ENCODE results near the gene PITX1. TPM values are rescaled to one million over a fixed set of nuclear protein-coding genes. Genes with fewer than 3 reads are reported as not detected.

The PITX1 gene
- total RNA-seq, 1 donor from 2014 or later: not detected

DNA sequence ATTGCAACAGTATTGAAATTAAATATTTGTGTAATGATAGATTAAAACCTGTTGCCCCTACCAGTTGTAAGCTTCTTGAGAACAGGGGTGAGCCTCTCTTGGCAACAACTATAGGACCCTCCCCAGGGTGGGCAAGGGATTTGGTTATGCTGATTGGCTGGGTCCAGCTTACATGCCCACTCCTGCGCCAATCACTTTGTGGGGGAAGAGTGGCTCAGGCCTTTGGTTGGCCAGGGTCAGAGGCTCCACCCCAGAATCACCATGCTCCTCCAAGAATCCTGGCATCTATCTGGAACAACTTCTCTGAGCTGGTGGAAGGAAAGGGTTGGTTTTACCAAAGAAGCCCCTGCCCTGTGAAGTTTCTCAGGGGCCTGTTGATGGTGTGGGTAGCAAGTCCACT is 8.6 kb upstream of the PITX1 start:
- no peak for DNase-seq (ENCODE audit: extremely low read depth, low read depth, low spot score)

DNA sequence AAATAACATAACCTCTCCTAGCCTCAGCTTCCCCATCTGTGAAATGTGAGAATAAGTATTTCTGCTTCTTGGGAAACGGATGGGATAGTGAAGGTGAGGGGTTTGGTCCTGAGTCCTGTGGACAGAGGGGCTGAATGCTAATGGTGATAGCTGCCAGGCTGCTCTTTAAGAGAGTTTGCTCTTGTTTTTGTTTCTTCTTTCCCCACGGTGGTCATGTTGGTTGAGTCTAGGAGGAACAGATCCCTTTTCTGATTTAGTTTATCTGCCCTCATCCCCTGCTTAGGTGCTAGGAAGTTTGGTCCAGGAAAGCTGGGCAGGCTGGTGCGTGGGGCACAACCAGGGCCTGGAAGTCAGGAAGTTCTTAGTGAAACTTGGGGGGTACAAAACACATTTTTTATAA is 7.7 kb upstream of the PITX1 start:
- DNase-seq (ENCODE audit: extremely low read depth, low read depth, low spot score): no peak

DNA sequence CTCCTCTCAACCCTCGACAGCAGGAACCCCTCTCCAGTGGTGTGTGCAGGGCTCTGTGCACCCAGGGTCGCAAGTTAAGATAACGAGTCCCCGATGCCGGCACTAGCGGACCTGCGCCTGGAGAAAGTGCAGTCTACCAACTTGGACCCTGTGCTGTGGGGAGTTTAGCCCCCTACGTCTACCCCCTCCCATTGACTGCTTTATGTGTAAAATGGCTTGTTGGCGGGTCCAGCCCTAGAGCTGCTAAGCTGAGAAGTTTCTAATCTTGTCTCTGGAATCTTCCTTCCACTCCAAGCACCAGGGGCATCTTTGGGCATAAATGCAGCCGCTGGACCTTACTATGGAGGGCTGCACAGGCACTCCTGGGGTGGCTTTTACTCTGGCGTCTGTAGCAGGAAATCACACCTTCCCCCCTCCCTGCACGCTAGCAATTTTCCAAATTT is 7.1 kb upstream of the PITX1 start:
- DNase-seq (ENCODE audit: extremely low read depth, low read depth, low spot score): no peak

DNA sequence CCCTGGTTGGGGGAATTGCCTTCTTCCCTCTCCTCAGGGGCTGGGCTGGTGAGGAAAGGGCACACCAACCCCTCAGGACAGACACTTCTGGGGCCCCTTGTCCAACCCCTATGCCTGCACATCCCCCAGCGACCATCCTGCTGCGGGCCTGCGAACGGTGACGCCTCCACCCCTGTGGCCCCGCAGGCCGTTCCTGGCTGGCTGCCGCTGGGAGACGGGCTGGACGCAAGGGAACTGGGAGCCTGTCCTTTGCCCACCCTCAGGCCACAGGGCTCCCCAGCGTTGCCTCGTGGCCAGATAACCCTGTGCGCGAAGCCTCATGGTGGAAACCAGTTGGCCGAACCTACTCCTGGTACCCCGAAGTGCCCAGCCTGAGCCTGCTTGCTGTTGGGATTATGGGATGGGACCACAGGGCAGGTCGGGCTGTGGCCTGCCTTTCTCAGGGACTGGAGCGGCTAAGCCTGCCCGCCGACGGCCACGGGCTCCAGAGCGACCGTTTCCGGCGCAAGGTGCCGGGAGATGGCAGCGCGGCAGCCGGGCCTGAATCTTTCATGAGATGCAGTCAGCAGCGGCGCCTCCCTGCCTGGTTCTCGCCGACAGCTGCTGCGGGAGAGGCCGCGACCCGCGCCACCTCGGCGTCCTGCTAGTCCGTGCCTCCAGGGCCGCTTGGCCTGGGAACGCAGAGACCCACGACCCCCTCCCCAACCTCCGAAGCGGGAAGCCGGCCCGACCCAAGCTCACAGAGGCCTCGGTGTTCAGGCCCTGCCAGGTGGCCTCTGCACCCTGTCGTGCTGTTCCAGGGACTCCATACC is 6.5 kb upstream of the PITX1 start:
- no peak for DNase-seq (ENCODE audit: extremely low read depth, low read depth, low spot score)

DNA sequence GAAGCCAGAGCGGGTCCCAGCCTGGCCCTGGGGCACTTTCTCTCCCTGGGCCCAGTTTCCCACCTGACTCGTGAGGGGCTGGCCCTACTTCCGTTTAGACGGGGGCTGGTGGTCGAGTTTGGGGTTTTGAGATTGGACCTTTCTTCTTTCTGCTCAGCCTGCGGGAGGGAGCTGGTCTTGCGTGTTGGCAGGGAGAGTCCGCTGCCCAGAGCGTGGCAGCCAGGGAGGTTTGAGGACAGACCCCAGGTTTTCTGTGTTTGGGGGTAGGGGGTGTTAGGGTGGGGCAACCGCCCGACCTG is 6.0 kb upstream of the PITX1 start:
- DNase-seq (ENCODE audit: extremely low read depth, low read depth, low spot score): no peak

DNA sequence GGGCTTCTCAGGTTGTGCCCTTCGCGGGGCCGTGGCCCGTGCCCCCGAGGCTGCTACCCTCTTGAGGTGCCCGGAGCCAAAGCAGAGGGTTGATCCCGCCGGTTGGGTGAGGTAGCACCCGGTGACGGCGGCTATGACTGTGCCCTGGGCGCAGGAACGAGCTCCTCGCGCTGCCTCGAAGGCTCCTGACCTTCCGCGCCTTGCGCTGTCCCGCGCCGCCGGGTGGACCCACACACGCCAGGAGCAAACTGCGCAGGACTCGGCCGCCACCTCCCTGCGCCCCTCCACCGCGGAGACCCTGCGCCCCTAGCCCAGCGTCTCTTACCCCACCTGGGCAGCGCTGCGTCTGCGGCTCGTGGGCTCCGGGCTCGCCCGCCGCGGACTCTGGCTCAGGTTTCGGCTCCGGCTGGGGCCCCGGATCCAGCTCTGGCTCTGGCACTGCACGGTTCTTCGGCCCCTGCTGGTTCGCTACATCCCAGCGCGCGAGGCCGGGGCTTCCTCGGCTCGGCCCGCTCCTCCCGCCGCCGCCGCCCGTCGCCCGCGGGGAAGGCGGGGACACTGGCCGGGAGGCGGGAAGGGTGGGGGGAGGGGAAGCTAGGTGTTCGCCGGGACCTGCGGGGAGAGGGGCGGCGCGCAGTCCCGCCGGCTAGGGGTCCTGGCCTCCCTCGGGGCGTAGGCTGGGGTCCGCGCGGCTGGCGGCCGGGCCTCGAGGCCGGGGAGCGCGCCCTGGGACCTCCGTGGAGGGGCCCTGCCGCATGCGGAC is 5.4 kb upstream of the PITX1 start:
- DNase-seq (ENCODE audit: extremely low read depth, low read depth, low spot score): no peak

DNA sequence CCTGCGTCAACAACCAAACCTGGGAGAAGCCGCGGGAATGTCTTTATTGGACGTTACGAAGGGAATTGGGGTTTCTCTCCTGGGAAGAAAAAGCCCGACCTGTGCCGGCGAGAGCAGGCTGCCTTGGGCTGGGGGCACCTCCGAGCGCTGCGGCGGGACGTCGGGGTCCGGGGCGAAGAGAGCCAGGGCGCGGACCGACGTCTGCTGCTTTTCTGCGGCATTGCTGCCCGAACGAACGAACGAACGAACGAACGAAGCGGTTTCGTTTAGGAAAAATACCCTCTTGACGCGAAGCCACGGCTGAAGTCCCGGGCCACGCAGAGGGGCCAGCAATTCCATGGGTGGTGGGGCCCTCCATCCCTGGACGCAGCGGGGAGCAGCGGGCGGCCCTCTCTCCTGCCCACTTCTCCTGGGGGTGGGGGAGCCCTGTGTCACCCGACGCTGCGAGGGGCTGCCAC is 4.8 kb upstream of the PITX1 start:
- no peak for DNase-seq (ENCODE audit: extremely low read depth, low read depth, low spot score)

DNA sequence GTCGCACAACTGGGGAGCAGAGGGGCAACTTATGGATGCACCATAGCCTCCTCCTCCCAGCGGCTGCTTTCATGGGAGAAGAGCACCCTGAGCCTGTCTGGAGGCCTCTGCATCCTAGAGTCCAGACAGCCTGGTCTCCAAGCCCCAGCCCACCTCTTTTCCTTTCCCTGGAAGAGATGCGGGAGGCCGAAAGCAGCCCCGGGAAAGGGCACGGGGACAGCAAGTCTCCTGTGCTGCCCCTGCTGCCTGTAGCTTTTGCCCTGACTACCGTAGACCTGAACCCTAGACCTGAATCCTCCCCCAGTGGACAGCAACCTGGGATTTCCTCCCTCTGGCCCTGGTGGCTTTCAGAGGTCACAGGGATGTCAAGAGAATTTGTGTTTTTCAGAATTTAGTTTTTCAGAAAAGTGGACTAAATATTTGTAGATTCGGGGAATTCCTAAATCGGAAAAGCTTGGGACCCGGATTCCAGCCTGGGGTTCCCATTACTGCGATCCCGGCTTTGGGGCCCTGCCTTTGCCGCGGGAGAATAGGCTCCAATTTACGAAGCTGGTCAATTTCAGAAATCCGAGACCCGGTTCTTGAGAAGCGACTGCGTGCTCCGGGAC is 4.3 kb upstream of the PITX1 start:
- no peak for DNase-seq (ENCODE audit: extremely low read depth, low read depth, low spot score)

DNA sequence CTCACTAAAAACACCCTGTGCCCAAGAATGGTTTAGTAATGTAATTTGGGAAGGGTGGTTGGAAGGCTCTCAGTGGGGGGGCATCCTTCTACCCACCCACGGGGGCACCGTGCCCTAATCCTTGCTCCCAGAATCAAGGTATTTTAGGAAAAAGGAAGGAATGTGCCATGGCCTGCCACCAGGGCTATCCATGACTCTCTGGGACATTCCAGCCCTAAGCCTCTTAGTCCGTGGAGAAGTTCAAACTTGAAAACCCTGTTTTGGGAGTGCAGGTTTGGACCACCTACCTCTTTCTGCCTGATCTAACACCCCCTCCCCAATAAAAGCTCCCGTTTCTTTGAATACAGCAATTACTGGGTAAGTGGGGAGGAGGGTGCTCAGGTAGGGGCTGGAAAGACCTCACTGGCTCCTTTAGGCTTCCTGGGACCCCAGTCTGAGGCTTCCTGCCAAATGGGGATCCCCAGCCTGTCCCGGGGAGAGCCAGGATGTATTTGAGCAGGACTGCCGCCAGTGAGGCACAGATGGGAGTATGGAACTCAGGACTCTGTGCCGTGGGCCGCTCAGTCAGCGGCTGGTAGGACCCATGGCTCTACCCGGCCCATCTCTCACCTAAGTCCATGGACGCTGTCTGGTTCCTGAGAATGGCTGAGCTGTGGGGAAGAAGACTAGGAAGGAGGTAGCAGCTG is 3.6 kb upstream of the PITX1 start:
- no peak for DNase-seq (ENCODE audit: extremely low read depth, low read depth, low spot score)

DNA sequence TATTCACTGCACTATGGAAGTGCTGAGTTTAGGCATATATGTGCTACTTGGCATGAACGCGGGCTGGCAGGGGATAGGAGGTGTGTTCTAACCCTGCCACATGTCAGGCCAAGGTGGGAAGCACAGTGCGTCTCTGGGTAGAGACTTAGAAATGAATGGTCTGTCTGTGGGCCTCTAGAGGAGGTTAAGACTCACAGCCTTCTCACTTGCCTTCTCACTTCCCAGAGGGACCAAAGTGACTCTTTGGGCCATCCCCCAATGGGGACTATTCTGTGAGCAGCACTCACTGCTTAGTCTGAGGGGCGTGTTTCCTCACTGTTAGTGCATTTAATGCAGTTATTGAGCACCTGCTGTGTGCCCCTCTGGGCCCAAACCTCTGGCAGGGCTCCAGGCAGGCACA is 2.4 kb upstream of the PITX1 start:
- DNase-seq (ENCODE audit: extremely low read depth, low read depth, low spot score): no peak

DNA sequence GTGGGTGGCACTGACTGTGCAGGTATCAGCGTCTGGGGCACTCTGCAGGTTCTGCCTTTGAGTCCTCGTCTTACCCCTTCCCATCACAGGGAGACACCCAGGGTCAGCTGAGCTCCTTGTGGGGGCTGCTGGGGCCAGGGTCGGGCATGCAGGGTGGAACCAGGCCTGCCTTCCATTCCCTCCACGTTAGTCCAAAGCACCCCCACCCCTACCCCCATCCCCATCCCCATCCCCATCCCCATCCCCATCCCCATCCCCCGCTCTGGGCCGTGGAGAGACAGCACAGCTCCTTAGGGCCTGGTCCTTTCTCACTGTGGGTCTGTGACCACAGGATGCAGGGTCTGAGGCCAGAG is 1.6 kb upstream of the PITX1 start:
- DNase-seq (ENCODE audit: extremely low read depth, low read depth, low spot score): no peak

DNA sequence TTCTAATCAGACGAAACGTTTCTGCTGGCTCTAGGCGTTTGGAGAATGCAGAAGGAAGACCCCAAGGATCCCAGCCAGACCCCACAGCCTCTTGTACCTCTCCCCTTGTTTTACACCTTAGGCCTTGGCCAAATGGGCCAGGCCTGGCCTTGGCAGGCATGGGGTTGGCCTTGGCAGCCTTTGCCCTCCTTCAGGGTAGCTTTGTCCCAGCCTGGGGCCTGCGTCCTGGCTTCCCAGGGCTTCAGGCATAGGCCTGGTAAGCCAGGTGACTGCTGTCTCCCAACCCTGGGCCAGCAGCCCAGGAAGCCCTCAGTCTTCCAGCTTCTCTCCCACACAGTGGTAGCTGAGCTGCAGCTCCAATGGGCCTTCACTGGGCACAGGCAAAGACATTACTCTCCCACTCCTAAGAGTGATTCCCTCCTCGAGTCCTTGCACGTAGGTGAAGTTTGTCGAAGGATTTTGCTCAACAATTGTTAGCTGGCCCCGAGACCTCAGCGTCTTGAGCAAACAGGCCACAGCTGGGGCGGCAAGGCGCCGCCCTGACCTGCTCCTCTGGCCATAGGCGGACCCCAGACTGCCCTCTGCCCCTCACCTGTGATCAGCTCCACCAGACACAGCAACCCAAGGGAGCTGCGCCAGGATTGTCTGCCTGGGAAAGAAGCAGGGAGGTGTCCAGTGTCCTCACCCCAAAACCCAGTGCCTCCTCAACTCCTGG is 1.1 kb upstream of the PITX1 start:
- no peak for DNase-seq (ENCODE audit: extremely low read depth, low read depth, low spot score)

DNA sequence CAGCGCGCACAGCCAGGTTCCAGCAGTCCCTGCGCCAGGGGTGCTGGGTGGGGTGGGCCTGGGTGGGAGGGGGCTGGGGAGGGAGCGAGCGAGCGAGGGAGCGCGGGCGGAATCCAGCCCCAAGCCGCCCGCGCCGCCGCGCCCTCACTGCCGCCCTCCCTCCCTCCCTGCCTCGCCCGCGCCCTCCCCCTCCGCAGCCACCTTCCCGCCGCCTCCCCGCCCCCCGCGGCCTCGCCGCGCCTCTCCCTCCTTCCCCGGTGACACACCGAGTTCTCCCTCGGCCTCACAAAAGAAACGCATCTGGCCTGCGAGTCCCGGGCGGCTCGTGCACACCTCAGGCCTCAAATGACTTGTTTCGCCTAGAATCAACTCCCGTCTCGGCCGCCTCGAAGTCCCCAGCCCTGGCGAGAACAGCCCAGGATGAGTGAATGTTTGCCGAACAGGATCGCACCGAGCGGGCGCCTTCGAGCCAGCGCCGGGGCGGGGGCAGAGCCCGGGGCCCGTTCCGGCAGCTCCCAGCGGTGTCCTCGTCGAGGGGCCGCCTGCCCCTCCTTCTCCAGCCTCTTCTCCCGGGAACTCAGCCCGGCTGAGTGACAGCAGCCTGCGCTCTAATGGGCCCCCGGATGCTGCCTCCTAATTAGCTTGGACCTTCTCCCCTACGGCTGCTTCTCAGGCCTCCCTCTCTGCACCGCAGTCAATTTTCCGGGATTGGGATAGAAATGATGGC is 371 bp upstream of the PITX1 start:
- no peak for DNase-seq (ENCODE audit: extremely low read depth, low read depth, low spot score)

DNA sequence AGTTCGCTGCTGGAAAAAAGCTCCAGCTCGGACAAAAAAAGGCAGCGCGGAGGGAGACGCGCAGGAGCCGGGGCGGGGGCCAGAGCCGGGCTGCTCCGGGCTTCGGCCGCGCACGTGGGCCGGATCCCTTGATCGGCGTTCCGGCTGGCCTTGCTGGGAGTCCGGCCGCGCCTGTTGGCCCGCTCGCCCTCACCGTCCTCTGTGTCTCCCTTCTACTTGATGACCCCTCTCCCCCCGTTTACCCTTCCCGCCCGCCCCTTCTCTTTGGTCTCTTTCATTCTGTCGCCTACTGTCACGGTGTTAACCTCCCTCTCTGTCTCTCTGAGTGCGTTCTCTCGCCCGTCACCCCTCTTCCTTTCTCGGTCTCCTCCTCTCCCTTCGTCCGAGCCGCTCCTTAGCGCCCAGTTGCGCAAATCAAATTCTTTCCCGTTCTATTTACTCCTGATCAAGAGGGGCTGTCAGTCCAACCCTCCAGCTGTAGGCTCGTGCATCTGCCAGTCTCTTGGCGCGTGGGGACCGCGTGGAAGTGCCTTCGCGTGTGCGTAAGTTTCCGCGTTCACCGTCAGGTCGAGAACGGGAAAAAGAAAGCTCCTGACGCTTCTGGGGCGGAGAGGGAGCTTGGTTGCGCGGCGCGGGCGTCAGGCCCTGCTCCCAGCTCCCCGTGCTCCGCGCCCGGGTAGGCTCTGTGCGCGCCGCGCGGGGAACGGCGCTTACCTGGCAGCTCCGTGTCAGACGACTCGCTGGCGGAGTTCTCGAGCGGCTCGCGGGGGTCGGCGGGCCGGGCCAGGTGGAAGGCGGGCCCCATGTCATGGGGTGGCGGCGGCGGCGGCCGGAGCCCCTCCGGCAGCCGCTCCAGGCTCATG is 798 bp downstream of the PITX1 start:
- DNase-seq (ENCODE audit: extremely low read depth, low read depth, low spot score): no peak

DNA sequence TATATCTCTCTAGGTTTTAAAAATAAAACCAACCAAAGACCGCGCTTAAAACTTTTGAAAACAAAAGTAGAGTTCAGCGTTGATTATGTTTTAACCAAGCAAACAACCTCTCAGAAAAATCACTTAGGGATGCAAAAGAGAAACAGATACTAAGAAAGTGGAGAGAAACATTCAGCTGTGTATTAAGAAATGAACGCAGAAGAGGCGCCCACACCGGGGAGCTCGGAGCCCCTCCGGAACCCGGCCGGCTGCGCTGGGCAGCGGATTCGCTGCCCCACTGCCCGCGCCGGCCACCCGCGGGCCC is 1.4 kb downstream of the PITX1 start:
- DNase-seq (ENCODE audit: extremely low read depth, low read depth, low spot score): no peak

DNA sequence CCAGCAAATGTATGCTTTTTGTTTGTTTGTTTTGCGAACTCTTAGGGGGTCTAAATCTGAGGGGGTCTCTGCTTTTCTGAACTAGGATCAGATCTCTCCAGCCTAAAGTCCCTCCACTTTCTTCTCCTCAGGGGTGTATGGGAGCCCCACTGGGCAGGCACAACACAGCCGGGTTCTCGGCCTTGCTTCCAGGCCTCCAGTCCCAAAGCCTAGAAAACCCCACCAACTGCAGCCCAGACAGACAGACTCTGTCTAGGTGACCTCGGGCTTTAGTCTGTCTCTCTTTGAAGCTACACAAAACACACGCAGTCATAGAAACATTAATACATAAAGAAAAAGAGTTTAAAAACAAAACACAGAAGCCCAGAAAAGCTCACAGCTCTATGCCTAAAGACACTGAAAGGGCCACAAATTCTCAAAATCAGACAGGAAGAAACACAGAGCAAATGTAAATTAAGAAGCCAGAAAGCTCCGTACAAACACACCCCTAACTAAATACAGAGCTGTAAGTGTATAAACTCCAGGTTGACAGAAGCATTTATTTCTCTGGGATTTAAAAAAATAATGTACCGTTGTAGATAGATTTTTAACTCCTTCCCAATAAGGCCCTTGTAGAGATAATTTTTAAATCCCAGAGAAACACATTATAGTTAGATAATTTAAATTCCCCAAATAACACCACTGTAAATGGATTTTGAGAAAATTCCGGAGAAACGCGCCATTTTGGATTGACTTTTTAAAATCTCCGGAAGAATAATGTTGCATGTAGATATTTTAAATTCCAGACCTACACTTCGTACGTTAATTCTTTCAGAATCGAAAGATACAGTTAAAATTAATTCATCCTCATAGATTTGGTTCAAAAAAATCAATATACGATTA is 2.0 kb downstream of the PITX1 start:
- no peak for DNase-seq (ENCODE audit: extremely low read depth, low read depth, low spot score)

DNA sequence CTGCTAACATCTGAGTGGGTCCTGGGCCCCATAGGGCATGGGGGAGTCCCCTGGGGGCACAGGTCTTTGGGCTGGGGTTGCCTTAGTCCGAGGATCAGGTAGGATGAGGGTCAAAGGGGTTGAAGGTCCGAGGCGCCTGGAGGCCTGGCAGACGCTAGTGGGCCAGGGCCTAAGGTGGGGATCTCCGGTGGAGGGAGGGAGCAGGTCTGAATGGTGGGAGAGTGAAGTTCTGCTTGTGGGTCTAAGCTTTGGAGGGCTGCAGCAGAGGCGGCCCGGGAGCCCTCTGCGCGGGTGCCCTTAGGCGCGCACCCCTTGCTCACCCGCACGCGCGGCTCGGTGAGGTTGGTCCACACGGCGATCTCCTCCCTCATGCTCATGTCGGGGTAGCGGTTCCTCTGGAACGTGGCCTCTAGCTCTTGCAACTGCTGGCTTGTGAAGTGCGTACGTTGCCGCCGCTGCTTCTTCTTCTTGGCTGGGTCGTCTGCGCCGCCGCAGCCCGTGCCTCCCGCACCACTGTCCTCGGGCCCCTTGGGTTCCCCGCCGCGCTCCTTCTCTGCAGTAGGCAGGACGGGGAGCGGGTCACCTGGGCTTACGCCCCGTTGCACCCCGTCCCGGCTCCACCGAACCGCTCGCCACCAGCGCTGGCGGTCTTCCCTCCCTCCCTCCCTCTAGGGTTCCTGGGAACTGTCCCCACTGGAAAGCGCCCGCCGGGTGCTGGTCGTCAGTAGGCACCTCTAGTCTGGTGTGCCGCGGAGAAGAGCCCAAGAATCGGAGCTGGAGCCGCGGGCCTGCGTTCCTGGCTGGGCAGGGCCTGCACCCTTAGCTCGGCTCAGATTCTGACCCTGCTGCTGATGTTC is 2.8 kb downstream of the PITX1 start:
- DNase-seq (ENCODE audit: extremely low read depth, low read depth, low spot score): no peak
